Measurements from ENCODE around the gene ARHGEF37.

Gene ARHGEF37

DNA sequence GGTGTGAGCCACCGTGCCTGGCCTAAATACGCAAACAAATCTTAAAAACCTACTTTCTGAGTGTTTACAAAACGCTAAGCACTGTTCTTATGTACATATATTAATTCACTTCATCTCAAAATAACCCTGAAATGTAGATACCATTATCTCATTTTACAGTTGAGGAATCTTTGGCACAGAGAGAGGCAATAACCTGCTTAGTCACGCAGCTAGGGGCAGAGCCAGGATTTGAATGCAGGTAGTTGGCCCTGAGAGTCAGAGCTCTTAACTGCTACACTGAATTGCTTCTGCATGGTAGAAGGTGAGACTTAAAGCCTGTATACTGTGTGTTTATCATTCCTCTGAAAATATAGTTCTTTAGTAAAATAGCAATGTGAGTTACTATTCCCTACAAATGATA is 21.9 kb downstream of the ARHGEF37 start:
- no peak for DNase-seq

DNA sequence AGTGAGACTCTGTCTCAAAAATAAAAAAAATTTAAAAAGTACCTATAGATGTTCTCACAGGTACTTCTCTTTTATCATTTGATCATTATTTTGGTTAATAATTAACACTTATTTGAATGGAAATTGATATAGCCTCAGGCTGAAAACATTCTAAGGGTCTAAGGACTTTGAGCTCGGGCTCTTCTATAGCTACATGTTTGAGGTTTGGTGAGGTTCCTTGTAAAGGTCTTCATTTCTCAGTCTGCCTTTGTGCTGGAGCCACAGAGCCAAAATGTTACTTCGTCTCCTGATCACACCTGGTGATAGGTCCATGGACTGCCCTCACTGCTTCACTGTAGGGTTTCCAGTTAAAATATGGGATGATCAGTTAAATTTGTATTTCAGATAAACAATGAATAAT is 22.6 kb downstream of the ARHGEF37 start:
- DNase-seq, result no peak

DNA sequence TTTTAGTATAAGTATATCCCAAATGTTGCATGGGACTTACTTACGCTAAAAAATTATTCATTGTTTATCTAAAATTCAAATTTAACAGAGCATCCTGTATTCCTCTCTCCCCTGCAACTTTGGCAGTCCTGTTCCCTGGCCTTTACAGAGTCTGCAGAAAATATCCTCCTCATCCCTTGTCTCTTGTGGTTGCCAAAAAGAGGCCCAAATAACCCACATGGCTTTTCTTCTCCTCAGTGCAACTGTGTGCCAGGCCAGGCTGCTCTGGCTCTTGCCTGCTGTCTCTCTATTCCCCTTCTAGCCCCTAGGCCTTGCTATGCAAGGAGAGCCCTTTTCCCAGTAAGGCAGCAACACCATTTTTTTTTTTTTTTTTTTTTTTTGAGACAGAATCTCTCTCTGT is 23.0 kb downstream of the ARHGEF37 start:
- no peak for DNase-seq

DNA sequence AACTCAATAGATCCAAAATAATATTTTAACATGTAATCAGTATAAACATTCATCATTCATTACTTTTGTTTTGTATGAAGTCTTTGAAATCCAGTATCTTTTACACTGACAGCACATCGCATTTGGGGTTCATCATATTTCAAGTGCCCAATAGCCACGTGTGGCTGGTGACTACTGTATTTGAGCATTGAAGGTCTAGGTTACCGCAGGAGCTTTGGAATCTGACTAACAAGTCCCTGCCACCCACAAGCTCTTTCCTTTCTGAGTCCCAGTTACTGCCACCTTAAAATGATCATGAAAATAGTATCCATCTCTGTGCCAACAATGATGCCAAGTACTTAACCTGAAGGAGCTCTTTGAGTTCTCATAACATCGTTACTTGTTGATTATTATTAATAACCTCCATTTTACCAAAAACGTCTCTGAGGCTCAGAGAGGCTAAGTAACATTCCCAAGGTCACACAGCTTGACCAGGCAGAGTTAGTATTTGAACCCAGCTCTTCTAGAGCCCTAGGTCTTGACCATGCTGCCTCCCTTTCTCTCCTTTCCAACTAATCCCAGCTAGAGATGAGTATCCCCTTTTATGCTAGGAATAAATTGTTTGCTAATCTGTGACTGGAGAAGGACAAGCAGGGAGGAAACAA is 24.2 kb downstream of the ARHGEF37 start:
- DNase-seq, result no peak

DNA sequence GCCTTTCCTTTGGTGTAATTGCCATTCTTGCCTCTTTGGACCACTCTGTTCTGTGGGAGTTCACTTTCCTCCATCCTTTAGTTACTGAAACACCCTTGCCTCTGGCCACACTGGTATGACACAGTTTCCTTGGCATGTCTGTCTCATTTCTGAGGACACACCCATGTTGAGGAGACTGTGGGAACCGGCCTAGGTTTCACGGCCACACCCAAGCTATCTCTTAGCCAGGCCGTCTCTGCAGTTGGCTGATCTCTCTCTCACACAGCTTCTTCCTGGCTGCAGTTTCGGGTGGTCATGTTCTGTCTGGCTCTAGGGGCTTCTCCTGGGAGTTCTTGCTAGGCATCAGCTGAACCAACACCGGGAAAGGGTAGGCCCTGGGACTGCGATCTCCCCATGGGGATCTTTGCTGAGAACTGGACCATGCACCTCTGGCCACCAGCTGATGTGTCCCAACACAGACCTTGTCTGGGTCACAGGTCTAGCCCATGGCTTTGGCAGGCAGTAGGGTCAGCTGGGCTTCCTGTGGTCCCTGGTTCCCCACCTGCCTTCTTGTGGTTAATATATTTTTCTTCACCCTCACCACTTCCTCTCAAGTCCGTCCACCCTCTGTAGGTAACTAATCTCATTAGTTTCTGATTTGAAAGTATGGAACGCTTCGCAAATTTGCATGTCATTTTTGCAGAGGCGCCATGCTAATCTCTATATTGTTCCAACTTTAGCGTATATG is 24.9 kb downstream of the ARHGEF37 start:
- DNase-seq, result no peak

DNA sequence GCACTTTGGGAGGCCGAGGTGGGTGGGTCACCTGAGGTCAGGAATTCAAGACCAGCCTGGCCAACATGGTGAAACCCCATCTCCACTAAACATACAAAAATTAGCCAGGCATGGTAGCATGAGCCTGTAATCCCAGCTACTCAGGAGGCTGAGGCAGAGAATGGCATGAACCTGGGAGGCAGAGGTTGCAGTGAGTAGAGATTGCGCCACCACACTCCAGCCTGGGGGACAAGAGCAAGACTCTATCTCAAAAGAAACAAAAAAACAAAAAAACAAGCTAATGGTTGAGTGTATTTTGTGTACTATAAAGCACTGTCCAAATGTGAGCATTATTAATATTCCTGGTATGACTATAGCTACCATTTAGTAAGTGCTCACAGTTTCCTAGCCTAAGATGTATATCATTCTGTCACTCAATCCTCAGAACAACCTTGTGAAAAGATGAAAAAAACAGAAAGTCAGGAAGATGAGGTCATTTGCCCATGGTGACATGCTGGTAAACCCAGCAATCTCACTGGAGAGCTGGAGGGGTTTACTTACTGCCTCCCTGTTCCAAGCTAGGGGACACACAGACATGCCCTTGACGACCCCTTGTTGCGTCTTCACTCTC is 27.7 kb downstream of the ARHGEF37 start:
- no peak for DNase-seq

DNA sequence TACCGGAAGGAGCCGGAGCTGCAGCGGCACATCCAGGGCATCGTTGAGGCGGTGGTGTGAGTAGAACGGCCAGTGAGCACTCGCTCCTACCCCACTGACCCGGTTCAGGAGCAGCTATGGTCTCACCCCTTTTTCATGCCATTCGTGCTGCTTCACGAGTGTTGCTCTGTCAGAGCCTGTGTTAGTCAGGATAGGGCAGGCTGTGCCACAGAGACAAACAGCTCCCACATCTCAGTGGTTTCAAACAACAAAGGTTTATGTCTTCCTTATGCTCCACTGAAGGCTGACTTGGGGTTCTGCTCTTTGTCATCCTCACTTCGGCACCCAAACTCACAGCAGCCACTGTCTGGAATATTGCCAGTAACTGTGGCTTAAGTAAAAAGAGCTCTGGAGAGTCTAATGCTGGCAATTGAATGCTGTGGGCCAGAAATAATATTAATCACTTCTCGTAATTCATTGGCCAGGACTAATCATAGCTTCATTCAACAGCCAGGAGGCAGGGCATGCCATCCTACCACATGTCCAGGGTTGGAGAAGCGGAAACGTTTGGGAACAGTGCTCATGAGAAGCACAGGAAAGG is 28.4 kb downstream of the ARHGEF37 start:
- DNase-seq, result no peak

DNA sequence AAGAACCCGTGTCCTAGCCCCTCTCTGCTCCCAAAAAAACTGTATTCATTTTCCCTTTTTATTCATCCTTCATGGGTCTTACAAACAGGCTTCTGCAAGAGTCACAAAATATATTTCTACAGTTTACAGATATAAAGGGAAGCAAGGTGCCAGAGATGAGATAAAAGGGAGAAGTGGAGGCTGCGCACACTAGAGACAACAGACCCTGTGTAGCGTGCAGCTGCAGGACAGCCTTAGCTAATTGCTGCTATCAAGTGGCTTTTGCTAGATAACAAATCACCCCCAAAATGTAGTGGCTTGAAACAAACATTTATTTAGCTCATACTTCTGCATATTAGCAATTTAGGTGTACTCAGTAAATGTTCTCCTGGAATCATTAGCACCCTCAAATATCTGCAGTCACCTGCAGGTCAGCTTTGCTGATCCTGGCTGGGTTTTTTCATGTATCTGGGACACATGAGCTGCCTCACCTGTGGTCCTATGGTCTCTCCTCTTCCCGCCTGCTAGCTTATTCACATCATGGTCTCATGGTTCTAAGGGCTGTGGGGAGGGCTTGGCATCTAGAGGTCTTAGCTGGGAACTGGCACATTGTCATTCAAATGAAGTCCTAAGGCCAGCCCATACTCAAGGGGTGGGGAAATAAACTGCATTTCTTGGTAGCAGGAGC is 29.4 kb downstream of the ARHGEF37 start:
- no peak for DNase-seq

DNA sequence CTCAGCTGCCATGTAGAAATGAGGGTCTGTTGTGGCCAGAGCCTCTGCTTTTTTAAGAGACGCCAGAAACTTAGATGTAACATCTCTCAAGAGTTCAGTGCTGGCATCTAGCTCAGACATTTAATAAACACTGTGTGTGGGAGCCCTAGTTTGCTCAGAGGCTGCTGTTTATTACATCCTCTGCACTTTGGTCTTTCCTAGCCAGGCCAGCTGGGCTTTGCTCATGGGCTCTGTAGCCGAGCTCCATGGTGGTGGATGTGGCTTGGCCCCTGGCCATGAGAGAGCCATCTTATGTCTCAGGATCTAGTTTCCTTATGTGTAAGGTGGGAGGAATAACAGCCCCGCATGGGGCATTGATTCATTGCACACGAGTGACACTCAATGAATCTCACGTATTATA is 30.0 kb downstream of the ARHGEF37 start:
- no peak for DNase-seq

DNA sequence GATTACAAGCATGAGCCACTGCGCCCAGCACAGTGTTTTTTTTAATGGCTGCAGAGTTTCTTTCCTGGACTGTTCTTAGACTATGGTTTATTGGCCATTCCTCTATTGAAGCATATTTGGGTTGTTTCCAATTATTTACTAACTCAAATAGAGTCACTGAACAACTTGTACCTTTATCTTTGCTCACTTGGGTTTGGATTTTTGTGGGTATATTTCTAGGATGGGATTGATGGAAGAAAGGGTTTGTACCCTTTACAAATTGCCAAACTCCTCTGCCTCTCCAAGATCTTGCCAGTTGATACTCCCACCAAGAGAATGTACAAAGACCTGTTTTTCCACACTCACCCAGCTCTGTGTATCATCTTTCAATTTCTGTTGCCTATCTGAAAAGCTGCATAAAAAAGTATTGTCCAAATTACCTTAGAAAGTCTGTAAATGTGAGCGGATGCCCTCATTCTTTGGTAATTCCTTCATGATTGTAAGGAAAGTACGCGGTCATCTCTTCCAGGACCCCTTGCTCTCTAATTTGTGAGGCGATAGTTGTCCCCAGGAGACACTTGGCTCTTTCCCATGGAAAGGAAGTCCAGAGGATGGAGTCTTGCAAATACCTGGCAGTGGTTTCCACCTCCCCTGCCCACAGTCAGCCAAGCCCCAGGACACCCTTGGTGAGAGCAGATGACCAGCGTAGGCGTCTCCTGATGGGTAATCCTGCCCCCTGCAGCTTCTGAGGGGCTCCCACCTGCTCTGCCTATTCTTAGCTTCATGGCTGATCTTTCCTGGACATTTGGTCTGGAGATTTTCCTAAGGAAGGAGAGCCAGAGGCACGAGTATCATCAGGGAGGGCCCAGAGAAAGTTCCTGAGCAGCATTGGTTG is 33.0 kb downstream of the ARHGEF37 start:
- no peak for DNase-seq

DNA sequence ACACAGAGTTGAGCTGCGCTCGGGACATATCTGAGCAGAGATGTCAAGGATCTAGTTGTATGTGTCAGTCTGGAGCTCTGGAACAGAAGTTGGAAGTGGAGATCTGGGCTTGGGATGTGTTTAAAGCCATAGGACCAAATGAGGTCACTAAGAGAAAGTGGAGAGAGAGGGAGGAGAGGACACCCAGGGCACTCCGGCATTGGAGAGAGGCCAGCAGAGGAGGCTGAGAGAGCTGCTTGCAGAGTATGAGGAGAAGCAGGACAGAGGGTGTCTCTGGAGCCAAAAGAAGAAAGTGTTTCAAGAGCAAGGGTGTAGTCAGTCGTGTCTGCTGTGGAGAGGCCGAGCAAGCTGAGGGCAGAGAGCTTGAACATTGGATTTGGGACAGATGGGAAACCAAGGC is 34.7 kb downstream of the ARHGEF37 start:
- DNase-seq, result no peak

DNA sequence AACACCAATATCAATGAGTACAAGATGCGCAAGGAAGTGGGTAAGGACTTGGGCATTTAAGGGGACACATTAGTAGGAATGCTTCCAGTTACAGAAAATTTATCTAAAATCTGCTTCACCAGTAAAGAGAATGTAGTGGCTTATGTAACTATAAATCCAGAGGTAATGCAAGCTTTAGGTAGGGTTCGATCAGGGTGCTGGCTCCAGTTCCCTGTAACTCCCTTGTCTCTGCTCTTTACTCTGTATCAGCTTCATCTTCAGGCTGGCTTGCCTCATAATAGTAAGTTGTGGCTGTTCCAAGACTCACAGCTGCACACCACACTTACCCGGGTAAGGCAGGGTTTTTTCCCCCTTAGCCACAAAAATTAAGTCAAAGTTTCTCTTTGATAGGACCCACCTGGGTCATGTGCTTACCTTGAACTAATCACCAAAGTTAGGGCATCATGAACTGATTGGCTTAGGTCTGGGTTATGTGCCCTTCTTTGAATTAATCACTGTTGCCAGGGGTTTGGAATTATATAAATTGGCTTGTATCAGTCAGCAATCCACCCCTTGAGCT is 35.5 kb downstream of the ARHGEF37 start:
- DNase-seq, result no peak

DNA sequence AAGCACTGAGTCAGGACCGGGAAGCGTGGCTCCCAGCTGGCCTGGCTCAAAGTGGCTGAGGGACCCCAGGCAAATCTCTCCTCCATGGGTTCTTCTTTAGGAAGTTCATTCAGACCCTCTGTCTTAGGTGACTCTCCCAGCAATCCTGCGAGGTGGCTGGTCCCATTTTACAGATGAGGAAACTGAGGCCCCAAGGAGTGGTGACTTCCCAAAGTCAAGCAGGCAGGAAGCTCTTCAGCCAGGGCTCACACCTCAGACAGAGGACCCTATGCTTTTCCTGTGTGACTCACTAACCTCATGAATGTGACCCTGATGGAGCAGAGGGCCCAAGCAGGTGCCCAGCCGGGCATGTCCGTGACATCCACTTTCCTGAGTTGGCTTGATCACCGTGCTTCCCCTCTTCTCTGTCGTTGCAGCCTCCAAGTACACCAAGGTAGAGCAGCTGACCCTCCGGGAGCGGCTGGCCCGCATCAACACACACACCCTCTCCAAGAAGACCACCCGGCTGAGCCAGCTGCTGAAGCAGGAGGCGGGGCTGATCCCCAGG is 36.5 kb downstream of the ARHGEF37 start:
- DNase-seq, result no peak

DNA sequence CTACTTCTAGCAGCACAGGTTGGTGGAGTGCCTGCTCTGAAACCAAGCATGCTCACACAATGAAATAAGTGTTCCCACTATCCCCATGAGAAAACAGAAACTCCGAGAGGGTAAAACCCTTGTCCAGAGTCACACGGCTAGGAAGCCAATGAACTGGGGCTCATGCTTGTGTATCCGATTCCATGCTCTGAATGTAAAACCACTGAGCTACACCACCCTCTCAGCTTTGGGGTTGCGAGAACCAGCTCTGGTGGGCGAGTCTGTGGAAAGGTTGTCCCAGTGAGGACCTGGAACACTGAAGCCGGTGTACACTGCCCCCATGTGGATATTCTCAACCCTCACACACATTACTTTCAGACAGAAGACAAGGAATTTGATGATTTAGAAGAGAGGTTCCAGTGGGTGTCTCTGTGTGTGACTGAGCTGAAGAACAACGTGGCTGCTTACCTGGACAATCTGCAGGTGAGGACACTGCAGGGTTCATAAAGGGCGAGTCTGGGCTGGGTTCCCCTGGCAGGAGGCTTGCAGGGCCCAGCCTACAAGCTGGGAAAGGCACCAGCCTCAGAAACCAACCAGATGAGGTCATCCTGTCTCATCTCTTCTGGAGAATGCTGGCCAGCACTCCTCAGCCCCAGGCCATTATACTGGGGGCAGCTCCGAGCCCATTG is 37.4 kb downstream of the ARHGEF37 start:
- peak; percentile 33 to 42 for DNase-seq

DNA sequence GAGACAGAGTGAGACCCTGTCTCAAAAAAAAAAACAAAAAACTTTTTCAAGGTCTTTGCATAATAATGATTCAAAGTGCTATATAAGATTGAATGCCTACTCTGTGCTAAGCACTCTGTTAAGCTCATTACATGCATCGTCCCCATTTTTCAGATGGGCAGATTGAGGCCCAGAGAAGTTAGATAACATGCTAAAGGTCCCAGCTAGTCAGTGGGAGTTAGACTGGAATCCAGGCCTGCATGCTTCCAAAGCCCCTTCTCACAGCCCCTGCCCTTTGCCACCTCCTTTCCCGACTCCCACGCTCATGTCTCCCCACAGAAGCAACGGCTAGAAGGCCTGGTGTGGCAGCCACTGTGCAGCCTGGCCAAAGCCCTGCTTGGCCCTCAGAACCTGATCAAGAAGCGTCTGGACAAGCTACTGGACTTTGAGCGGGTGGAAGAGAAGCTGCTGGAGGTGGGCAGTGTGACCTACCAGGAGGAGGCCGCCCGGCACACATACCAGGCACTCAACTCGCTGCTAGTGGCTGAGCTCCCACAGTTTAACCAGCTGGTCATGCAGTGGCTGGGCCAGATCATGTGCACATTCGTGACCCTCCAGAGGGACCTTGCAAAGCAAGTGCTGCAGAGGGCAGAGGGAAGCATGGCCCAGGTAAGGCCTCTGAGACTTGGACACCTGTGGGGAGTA is 40.3 kb downstream of the ARHGEF37 start:
- no peak for DNase-seq

DNA sequence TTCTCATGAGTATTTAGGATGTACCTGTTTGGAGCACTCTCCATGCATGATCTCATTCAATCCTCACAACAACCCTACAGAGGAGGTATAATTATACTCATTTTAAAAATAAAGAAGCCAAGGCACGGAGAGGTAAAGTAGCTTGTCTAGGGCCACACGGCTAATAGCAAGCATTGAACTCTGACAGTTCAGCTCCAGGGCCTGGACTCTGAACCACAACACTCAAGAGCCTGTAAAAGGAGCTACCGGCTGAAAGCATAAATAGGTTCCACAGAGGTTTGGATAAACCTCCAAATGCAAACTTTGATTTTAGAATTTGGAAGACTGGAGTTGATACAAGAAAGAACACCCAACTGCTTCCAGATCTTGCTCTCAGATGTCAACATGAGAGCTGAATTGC is 41.2 kb downstream of the ARHGEF37 start:
- DNase-seq, result no peak

DNA sequence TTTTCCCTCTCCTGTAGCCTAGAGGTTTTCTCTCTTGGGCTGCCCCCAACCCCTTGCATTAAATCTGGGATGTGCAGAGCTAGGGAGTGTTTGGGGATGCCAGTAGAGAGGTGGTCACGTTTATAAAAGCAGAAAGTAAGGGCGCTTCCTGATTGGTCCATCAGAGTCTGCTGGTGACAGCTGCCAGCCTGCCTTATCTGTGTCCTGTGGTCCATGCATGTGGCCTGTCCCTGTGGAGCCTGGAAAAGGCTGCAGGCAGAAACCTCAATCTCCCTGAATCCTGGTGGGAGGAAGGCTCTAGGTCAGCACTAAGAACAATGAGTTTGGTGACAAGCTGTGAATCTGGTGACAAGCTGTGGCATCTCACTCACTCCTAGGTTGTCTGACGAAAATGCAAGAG is 42.2 kb downstream of the ARHGEF37 start:
- DNase-seq, result no peak

DNA sequence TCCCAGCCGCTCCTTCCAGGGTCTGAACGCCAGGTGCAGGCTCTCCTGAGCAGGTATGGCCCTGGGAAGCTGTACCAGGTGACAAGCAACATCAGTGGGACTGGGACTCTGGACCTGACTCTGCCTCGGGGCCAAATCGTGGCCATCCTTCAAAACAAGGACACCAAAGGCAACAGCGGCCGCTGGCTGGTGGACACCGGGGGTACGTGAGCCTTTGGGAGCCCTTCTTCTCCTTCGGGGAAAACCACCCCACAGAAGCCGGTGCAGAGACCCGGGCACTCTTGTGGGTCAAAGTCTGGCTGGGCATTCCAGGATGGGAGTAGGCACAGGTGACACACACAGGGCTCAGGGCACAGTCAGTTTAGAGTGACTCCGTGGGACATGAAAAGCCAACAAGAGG is 45.8 kb downstream of the ARHGEF37 start:
- DNase-seq, result no peak

DNA sequence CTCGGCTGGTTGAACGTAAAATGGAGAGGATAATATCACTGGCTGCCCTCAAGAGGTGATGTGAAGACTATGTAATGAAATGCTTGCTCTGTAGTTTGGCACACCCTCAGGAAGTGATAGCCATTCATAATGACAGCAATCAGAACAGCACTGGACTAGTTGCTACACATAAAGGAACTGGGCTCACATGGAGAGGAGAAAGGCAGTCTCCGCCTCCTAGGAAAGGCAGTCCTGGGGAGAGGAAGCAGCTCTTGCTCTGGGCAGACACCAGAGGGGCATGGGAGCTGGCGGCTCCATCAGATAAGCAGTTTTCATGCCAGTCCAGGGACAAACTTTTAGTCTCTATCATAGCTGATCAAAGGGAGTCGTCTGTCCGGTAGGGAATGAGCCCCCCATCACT is 46.9 kb downstream of the ARHGEF37 start:
- peak; percentile 55 to 71 for DNase-seq

DNA sequence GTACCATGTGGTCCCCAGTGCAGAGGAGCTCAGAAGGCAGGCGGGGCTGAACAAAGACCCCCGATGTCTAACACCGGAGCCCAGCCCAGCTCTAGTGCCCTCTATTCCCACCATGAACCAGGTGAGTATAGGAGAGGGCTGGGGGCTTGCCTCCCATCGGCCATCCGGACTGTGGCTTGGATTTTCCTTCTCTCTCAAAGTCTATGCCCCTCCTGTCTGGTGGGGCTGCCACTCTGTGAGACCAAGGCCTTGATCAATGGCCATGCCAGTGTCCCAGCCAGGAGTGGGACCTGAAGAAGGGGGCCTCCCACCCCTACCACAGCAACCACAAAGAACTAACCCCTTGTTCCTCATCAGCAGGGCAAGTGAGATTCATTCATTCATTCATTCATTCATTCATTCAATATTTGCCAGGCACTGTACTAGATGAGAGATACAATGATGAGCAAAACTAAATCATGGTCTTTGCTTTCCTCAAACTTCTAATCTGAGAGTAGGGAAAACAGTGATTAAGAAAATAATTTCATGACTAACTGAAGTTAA is 47.6 kb downstream of the ARHGEF37 start:
- DNase-seq, result no peak
